HG03060 (cell line): Measurements from ENCODE around the gene ASGR1.

ENCODE experiments used
- ATAC-seq: cut with Tn5 transposase; IDR thresholded peaks from one replicate; pipeline ENCODE4 v1.9.1; 2021; ENCODE audit warnings: low read depth, moderate number of reproducible peaks; ENCODE audit not compliant: unreplicated experiment

ASGR1 gene

GRCh38 chr17:7179317-7180254, at the start of gene ASGR1:
Gene ASGR1 (minus strand): TSS chr17:7179370. CDS start chr17:7178563, 807 bp downstream.
- no peak for ATAC-seq

GRCh38 chr17:7228920-7229319, 49.8 kb upstream of the ASGR1 start:
- ATAC-seq, result no peak

- no peak for ATAC-seq
Observed at GRCh38 chr17:7226721-7227710, 47.8 kb upstream of the ASGR1 start.

- ATAC-seq, result no peak
Observed at GRCh38 chr17:7225711-7226331, 46.7 kb upstream of the ASGR1 start.

- ATAC-seq, result no peak
Observed at GRCh38 chr17:7224661-7225111, 45.5 kb upstream of the ASGR1 start.

- ATAC-seq, result no peak
Observed at GRCh38 chr17:7224110-7224509, 44.9 kb upstream of the ASGR1 start.

- ATAC-seq, result no peak
Observed at GRCh38 chr17:7223375-7223774, 44.2 kb upstream of the ASGR1 start.

- ATAC-seq, result no peak
Observed at GRCh38 chr17:7222972-7223292, 43.8 kb upstream of the ASGR1 start.

GRCh38 chr17:7222093-7222971, 43.2 kb upstream of the ASGR1 start:
- no peak for ATAC-seq

- no peak for ATAC-seq
Observed at GRCh38 chr17:7221278-7222092, 42.3 kb upstream of the ASGR1 start.

- no peak for ATAC-seq
Observed at GRCh38 chr17:7220593-7221277, 41.6 kb upstream of the ASGR1 start.

- ATAC-seq, result no peak
Observed at GRCh38 chr17:7219812-7220592, 40.8 kb upstream of the ASGR1 start, which contains the start of the genes ACADVL and DLG4. Gene ACADVL (plus strand): TSS chr17:7219938. CDS start chr17:7219985, 47 bp downstream. Gene DLG4 (minus strand): TSS chr17:7219836.

GRCh38 chr17:7219229-7219811, 40.1 kb upstream of the ASGR1 start:
- ATAC-seq, result no peak

GRCh38 chr17:7218758-7219157, 39.6 kb upstream of the ASGR1 start:
- no peak for ATAC-seq

- no peak for ATAC-seq
Observed at GRCh38 chr17:7218166-7218565, 39.0 kb upstream of the ASGR1 start.

- ATAC-seq, result no peak
Observed at GRCh38 chr17:7217113-7217987, 38.2 kb upstream of the ASGR1 start.
